CD4-positive, alpha-beta T cell (primary cell): Measurements from ENCODE around the gene PFKL. TPM values are rescaled to one million over a fixed set of nuclear protein-coding genes. Genes with fewer than 3 reads are reported as not detected.
A peak's percentile ranks its signal among the peaks of the same experiment; 100 is the strongest.

ENCODE experiments used
- ATAC-seq: fragments of 200-7000 bp; cut with Tn5 transposase; one replicate; pipeline ENCODE4 v1.10.0; 2022; ENCODE audit warnings: mild to moderate bottlenecking; ENCODE audit not compliant: poor library complexity
- CTCF ChIA-PET: fragments of 350-600 bp; sonication (Branson Sonifier 250); formaldehyde crosslinking; loops from one replicate; lab custom pipeline; 2021; ENCODE audit warnings: antibody characterized with exemption, inconsistent platforms; lab: Charles Lee
- POLR2A ChIA-PET: fragments of 350-600 bp; sonication (Branson Sonifier 250); formaldehyde crosslinking; loops from one replicate; lab custom pipeline; 2021; ENCODE audit warnings: antibody characterized with exemption, inconsistent platforms; lab: Charles Lee
- DNase-seq, 14 experiments: peaks; one replicate each; pipeline ENCODE4 v3.0.0-alpha.2; 2013 to 2020; ENCODE audit warnings: mixed read lengths in 2 of 14
- H3K27ac ChIP-seq, 2 donors: one replicate each; pipeline versions ENCODE4 v1.5.1 to v1.7.0; 2013; ENCODE audit warnings: low read length in 2 of 2, low read depth in 1 of 2, mild to moderate bottlenecking in 1 of 2
- H3K27me3 ChIP-seq, 2 experiments: 1 replicate in 1 of 2; 2 replicates in 1 of 2; pipeline versions ENCODE4 v1.6.1 to v1.7.0; 2013; ENCODE audit warnings: low read length in 2 of 2, control low read depth in 1 of 2, mild to moderate bottlenecking in 1 of 2, moderate library complexity in 1 of 2; ENCODE audit not compliant: insufficient read depth in 2 of 2, control insufficient read depth in 1 of 2
- H3K36me3 ChIP-seq: one replicate; pipeline ENCODE4 v1.6.1; 2013; ENCODE audit warnings: low read length, control low read depth; ENCODE audit not compliant: insufficient read depth
- H3K4me1 ChIP-seq: one replicate; pipeline ENCODE4 v1.6.1; 2013; ENCODE audit warnings: low read length, control low read depth; ENCODE audit not compliant: insufficient read depth
- H3K4me3 ChIP-seq: one replicate; pipeline ENCODE4 v1.5.1; 2013; ENCODE audit warnings: mild to moderate bottlenecking, low read length, moderate library complexity
- H3K9me3 ChIP-seq, 2 experiments: 1 replicate in 1 of 2; 2 replicates in 1 of 2; pipeline versions ENCODE4 v1.6.1 to v1.7.0; 2013; ENCODE audit warnings: low read length in 2 of 2, mild to moderate bottlenecking in 2 of 2, control low read depth in 1 of 2, moderate library complexity in 1 of 2; ENCODE audit not compliant: control insufficient read depth in 1 of 2, insufficient read depth in 1 of 2
- H3K27ac Mint-ChIP-seq: one replicate; pipeline ENCODE4 v1.8.0; 2020; ENCODE audit warnings: mixed read lengths
- H3K27me3 Mint-ChIP-seq: one replicate; pipeline ENCODE4 v1.8.0; 2021; ENCODE audit warnings: mixed read lengths
- H3K36me3 Mint-ChIP-seq: one replicate; pipeline ENCODE4 v1.8.0; 2021; ENCODE audit warnings: low read depth, mixed read lengths
- H3K4me1 Mint-ChIP-seq: one replicate; pipeline ENCODE4 v1.8.0; 2021; ENCODE audit warnings: low read depth, mixed read lengths
- H3K4me3 Mint-ChIP-seq: one replicate; pipeline ENCODE4 v1.8.0; 2020; ENCODE audit warnings: mild to moderate bottlenecking, mixed read lengths
- H3K9me3 Mint-ChIP-seq: one replicate; pipeline ENCODE4 v1.8.0; 2020; ENCODE audit warnings: mixed read lengths
- CTCF ChIP-seq: fragments of 200-600 bp; IDR thresholded peaks from one replicate; pipeline ENCODE4 v1.8.0; 2022; ENCODE audit warnings: antibody characterized with exemption, mild to moderate bottlenecking
- intact Hi-C, 2 experiments: fragments of 100-400 bp; cut with DNase I in 1 of 2; cut with micrococcal nuclease in 1 of 2; formaldehyde crosslinking; loops; one replicate each; pipeline versions ENCODE4 v1.15.1 to v1.9.0; 2023 to 2025; cut with DNase I, micrococcal nuclease
- total RNA-seq, 174 experiments: library from RNA in 2 of 174; stranded (reverse) in 2 of 174; gene quantifications; one replicate each; pipeline ENCODE4 v1.2.3 and lab custom pipeline; 2021 to 2026

Gene PFKL
- total RNA-seq, 2 experiments from 2014 or later: 115 to 117 TPM

GRCh38 chr21:44372616-44373015 lies 72.8 kb downstream of the PFKL start:
- no peak overlapping the region for H3K4me3 Mint-ChIP-seq
- Histone ChIP-seq H3K27ac (no peak overlapping the region), H3K4me1 (peaks cover 28% of the 10 kb centered on the region), H3K9me3 (peaks cover 0 to 7% of the 10 kb centered on the region in 2 experiments), H3K36me3 (no peaks in the 10 kb centered on the region), H3K27me3 (no peaks in the 10 kb centered on the region), H3K4me3 (no peak overlapping the region)
- H3K27me3 Mint-ChIP-seq: no peaks in the 10 kb centered on the region
- no peak for TF ChIP-seq CTCF
- intact Hi-C loops: no loop called here
- no peak overlapping the region for H3K27ac Mint-ChIP-seq
- no peaks in the 10 kb centered on the region for H3K36me3 Mint-ChIP-seq
- ChIA-PET POLR2A (no interaction called here), CTCF (no interaction called here)
- ATAC-seq (no peak), DNase-seq (peak in 1 of 14 experiments; percentile 19)
- H3K4me1 Mint-ChIP-seq: peaks cover 23% of the 10 kb centered on the region
- no peaks in the 10 kb centered on the region for H3K9me3 Mint-ChIP-seq

DNA sequence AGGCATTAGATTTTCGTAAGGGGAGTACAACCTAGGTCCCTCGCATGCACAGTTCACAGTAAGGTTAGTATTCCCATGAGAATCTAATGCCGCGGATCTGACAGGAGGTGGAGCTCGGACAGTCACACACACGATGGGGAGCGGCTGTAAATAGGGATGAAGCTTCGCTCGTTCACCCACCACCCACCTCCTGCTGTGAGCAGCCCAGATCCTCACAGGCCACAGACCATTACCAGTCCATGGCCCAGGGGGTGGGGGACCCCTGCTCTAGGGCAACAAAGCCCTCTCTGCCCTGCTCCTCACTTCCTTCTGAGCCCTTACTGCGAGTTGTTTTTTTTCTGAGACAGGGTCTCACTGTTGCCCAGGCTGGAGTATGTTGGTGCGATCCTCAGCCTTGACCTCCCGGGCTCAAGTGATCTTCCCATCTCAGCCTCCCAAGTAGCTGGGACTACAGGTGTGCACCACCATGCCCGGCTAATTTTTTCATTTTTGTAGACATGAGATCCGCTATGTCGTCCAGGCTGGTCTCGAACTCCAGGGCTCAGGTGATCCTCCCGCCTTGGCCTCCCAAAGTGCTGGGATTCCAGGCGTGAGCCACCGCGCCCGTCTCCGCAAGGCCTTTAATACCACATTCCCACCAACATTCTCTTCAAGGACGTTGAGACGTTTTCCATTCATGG lies 74.9 kb downstream of the PFKL start:
- ChIA-PET CTCF (no interaction called here), POLR2A (interaction anchor here (1.0 kb wide), 1 partner anchor 36 kb away, joined by 3 read pairs; no protein-coding TSS in a partner anchor)
- H3K4me3 ChIP-seq: no peak overlapping the region
- DNase-seq: no peak
- Mint-ChIP-seq H3K9me3 (no peaks in the 10 kb centered on the region), H3K27me3 (no peaks in the 10 kb centered on the region), H3K27ac (no peak overlapping the region), H3K4me1 (peaks cover 23% of the 10 kb centered on the region), H3K4me3 (peak overlapping the region; percentile 37), H3K36me3 (no peaks in the 10 kb centered on the region)
- no peak for TF ChIP-seq CTCF
- intact Hi-C loops: no loop called here
- ATAC-seq: no peak
- peaks cover 0 to 7% of the 10 kb centered on the region in 2 experiments for H3K9me3 ChIP-seq
- no peaks in the 10 kb centered on the region for H3K36me3 ChIP-seq
- H3K4me1 ChIP-seq: peaks cover 28% of the 10 kb centered on the region
- H3K27ac ChIP-seq: no peak overlapping the region
- no peaks in the 10 kb centered on the region for H3K27me3 ChIP-seq

DNA sequence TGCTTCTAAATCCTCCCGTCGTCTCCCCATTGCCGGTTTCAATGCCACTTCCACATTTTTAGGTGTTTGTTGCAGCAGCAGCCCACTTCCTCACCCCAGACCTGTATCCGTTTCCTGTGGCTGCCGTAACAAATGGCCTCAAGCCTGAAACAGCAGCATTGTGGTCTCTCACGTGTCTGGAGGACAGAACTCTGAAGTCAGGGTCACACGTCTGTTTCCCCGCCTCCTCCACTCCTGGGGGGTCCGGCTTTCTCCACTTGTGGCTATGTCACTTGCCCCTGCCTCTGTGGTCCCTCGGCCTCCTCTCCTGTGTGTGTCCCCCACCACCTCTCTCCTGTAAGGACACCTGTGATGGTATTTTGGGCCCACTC lies 75.4 kb downstream of the PFKL start:
- DNase-seq (peak in 5 of 14 experiments; percentile 11 to 74 (median 47)), ATAC-seq (peak; percentile 29)
- no peaks in the 10 kb centered on the region for H3K9me3 Mint-ChIP-seq
- TF ChIP-seq CTCF: no peak
- H3K27ac ChIP-seq: no peak overlapping the region
- no peaks in the 10 kb centered on the region for H3K36me3 Mint-ChIP-seq
- H3K4me3 ChIP-seq: no peak overlapping the region
- H3K4me3 Mint-ChIP-seq: peak overlapping the region; percentile 37
- H3K27ac Mint-ChIP-seq: no peak overlapping the region
- ChIA-PET POLR2A (no interaction called here), CTCF (no interaction called here)
- H3K4me1 Mint-ChIP-seq: peaks cover 23% of the 10 kb centered on the region
- H3K27me3 Mint-ChIP-seq: no peaks in the 10 kb centered on the region
- intact Hi-C loops: no loop called here
- peaks cover 28% of the 10 kb centered on the region for H3K4me1 ChIP-seq
- H3K9me3 ChIP-seq: peaks cover 0 to 7% of the 10 kb centered on the region in 2 experiments
- no peaks in the 10 kb centered on the region for H3K36me3 ChIP-seq
- H3K27me3 ChIP-seq: no peaks in the 10 kb centered on the region
